DMS53 (cell line): Measurements from ENCODE around the gene SERTM2.
"Not testable (repeated sequence)": the region's sequence is repeated elsewhere in the genome, so short reads cannot be mapped to it uniquely, and the experiment has no call there.

Experiments used
- DNase-seq: peaks from one replicate; lab custom pipeline; 2025; lab: John Stamatoyannopoulos, UW

The SERTM2 gene

DNA sequence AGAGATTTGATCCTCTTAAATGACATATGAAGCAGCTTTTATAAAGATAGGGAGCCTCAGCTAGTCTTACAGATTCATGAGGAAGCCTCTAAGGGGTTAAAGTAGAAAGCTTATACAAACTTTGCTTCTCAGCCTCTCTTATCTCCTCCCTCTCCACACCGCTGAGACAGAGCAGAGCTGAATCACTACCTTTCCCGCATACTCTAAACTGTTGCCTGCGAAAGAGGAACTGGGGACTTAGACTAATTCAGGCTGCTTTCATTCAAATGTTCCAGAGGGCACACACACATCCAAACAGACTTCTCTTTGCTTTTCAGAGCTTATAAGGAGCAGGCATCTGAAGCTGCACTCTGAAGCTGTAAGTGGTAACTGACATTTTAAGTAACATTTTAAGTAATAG, at the start of gene SERTM2:
Gene SERTM2 (plus strand): TSS at position 169 of the 400 bp plus-strand sequence. CDS start 7,213 bp downstream, outside the sequence.
- peak; percentile 56 for DNase-seq

DNA sequence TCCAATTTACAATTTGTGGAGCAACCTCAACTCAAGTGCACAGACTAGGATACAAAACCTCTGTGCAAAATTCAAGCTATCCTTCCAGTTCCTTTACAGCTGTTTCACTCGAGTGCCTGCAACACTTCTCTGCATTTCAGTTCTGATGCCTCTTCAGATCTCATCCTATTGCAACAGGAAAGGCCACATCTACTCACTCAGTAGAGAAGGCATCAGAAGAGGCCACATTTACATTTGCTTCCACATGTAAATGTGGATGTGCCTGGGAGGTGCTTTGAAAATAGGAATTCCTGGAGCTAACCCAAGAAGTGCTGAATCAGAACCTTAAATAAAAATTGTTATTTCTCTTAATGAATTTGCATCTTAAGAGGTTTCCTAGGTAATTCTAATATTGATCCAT, 45.8 kb upstream of the SERTM2 start:
- no peak for DNase-seq

DNA sequence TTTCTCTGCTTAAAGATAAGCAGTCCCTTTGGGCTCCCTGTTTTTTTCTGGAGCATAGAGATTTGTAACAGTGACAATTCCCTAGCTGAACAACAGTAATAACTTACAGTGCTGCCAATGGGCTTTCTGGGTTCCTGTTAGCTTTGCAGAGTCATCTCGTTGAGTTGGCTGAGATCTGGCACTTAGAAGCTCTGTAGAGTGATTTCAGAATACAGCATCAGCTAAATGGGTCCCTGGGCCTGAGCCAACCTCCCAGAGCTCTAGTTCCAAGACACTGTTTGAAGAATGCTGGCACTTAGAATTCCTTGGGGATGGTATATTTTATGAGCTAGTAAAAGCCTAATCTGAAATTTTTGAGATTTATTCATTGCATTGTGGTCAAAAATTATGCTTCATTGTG, 43.5 kb upstream of the SERTM2 start:
- peak; percentile 7 for DNase-seq

DNA sequence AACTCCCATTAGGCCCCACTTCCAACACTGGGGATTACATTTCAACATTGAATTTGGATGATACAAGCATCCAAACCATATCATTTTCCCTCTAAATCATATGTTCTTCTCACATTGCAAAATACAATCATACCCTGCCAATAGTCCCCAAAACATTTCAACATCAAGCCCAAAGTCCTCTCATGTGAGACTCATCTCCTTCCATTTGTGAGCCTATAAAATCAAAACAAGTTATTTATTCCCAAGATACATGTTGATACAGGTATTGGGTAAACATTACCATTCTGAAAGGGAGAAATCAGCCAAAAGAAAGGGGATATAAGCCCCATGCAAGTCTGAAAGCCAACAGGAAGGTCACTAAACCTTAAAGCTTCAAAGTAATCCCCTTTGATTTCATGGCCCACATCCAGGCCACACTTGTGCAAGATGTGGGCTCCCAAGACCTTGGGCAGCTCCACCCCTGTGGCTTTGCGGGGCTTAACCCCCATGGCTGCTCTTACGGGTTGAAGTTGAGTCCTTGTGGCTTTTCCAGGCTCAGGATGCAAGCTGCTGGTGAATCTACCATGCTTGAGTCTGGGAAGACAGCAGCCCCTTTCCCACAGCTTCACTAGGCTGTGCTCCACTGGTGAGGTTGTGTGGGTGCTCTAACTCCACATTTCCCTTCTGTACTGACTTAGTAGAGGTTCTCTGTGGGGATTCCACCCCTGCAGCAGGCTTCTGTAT, 40.6 kb upstream of the SERTM2 start:
- DNase-seq, result no peak

DNA sequence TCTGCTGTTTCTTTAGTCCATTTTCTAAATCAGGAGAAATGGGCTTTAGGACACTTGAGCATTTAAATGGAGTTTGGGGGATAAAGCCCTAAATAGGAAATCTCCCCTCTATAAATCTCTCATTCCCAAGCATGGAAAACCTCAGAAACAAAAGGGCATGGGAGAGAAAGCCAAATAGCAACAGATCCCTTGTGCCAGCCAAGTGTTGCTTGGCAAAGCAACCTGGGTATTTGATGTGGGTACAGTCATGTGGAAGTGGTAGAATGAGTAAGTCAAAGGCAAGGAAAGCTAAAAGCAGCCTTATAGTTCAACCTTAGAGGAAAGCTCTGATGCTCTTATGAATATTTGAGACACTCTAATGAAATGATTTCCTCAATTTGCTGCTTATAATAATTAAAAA, 29.5 kb upstream of the SERTM2 start:
- no peak for DNase-seq

DNA sequence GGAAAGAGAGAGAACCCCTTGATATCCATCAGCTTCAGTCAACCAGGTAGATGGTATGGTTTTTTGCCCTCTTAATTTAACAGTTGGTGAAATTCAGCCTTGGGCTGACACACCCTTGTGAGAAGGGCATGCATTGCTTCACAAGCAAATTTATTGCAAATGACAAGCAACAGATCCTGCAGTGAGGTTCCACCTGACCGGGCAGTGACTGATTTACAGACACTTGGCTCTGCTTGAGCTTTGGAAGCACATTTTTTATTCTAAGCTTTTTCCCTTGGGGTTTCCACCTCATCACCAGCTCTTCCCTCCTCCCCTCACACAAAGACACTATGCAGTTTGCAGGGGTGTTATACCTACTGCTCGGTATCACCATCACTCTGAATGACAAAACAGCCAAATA, 28.3 kb upstream of the SERTM2 start:
- DNase-seq, result no peak

DNA sequence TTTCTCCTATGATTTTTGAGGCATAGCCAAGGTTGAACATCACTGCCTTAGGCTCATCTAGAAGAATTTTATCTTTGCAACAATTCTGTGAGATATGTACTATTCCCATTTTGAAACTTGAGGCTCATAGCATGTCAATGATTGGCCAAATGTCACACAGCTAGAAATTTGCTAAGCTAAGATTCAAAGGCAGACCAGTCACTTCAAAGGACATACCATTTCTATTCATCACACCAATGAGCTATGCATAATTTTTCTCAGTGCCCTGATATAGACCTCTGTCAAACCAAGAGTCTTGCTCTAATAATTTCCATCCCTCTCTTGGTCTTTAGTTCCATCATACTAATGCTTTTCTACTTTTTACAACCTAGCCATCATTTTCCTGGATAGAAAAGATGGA, 27.6 kb upstream of the SERTM2 start:
- no peak for DNase-seq

DNA sequence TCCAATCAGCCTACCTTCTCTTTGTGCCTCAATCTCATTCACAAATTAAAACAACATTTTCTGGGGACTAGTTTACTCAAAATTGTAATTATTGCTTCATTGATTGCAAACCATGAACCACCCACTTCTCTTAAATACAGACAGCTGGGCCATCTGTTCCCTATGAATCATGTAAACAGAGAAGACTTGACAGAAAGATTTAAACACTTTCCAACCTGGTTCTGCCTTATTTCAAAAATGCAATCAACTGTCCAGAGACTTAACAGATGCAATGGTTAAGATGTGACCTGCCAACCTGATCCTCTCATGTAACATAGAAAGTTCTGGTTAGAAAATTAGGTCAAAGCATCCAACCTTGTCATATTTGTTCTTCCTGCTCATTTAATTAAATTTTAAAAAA, 20.8 kb upstream of the SERTM2 start:
- peak; percentile 15 for DNase-seq

DNA sequence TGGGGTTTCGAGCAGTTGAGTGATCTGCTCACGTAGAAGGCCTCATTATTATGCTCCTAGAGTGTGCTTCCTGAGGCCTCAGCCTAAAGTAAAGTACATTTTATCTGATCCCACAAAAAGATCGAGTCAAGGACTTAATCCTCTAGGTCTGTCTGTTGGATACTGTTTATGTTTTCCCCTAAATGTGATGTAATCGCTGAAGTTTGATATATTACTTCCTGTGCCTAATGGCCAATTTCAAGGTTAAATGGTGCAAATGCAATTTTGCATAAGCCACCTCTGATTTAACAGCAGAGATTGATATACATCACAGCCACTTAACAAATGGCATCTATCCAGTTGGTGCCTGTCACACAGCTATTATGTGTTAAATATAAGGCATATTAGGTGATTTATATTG, 19.4 kb upstream of the SERTM2 start:
- no peak for DNase-seq

DNA sequence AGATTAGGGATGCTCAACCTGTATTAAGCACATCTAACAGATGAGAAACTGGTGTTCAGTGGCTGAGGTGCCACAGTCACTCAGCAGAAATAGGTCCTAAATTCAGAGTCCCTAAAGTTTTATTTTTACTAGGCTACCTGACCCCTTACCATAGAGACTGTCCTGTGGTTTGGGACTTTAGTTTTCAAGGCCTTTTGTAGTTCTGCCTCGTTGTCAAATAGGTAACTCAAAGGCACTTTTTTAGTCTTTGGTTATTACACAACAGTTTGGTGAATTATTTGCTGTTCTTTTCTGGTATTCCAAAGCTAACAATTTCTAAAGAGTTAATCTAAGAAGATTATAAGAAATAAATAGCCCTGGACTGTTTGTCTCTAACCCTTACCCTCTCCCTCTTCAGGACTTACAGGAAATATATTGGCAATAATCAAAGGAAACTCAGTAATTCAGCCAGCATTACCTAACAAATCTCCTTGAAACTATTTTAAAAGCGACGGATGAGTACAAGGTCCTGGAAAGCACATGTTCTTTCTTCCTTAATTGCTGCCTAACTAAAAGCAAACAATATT, 12.8 kb upstream of the SERTM2 start:
- no peak for DNase-seq

DNA sequence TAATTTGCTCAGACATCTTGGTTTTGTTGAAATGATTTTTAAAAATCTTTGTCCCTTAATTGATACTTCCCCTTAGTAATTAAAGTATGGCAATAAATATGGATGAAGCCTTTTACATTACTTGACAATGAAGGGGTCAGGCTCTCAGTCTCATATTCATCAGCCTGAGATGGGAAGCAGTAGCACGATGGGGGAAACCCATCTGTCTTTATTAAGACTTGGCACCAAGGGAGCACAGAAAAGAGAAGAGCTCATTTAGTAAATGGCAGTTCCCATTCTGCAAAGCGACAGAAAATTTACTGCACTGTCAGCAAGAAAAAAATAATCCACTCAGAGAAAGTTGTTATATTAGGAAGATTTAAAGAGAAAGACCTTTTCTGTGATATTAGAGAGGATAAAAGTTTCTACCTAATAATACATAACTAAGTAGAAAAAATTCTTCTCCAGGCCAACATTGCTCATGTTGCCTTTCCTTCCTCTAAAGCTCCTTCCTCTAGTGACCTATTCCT, 7.9 kb upstream of the SERTM2 start:
- DNase-seq, result no peak

DNA sequence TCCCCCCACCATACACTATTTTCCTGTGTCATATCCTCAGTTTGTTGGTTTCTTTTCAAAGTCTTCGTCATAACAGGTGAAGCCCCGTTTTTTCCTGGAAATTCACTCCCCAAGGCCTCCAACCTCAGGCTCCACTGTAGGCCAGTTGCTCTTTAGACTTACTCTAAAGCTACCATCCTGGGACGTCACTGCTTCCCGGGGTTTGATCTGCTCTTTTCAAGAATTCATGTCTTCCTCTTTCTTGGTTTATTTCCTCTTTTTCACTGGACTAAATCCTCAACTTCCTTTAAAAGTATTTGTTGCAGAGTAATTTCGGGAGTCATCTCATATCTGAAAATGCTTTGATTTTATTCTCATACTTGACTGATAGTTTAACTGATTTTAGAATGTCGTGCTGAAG, 6.5 kb upstream of the SERTM2 start:
- DNase-seq, result no peak

DNA sequence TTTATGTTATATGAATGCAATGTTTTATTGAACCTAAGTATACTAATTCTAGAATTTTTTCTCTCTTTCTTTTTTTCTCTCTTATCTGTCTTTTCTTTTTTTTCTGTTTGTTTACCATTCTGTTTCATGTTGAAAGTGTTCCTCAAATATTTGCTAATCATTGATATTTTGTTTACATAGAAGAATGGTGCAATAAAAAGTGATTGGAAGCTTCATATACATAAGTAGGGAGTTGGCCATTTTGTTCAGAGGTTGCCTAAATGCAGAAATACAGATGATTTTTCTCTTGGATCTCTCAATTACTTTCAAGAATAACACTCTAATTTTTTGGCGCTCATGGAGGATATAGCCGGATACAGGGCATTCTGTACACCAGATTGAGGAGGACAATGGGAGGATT, 5.7 kb upstream of the SERTM2 start:
- DNase-seq, result peak; percentile 77

DNA sequence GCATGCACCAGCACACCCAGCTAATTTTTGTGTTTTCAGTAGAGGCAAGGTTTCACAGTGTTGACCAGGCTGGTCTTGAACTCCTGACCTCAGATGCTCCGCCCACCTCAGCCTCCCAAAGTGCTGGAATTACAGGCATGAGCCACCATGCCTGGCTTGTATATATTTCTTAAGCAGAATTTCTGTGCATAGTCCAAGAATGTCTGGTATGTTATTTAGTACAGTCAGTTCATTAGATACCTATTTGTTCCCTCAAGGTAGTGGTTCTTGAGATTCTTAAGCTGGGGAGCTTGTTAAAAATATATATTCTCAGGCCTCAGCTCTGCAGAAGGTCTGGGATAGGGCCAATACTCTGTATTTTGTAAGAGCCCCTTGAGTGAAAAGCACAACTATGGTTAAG, 4.6 kb upstream of the SERTM2 start:
- DNase-seq, result no peak

DNA sequence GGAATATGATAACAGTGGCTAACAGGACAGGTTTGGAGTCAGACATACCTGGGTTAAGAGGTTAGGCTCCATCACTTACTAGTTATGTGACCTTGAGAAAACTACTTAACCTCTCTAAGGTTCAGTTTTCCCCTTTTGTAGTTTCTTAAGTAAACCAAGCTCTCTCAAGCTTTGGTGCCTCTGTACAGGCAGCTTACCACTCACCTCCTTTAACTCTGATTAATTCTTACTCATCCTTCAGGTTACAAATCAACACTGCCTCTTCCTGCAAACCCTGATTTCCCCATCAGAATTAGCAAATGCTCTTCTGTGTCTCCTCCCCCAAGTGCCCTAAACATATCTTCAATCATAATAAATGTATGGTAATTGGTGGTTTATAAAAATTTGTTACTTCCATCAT, 3.5 kb upstream of the SERTM2 start:
- no peak for DNase-seq

DNA sequence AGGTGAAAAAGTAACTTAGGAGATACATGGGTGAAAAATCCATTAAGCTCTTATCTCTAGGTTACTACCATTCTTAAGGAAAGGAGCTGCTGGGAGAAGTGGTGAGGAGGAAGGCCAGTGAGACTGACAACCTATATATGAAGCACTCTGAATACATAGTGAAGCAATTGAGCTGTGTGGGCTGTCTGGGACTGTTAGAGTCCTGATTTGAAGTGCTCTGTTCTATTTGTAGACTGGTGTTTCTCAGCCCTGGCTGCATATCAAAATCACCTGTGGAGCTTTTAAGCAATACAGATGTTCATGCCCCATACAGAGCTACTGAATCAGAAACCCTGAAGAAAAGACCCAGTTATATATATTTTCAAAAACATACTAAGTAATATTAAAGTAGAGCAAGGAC, 3.9 kb downstream of the SERTM2 start:
- DNase-seq, result no peak

DNA sequence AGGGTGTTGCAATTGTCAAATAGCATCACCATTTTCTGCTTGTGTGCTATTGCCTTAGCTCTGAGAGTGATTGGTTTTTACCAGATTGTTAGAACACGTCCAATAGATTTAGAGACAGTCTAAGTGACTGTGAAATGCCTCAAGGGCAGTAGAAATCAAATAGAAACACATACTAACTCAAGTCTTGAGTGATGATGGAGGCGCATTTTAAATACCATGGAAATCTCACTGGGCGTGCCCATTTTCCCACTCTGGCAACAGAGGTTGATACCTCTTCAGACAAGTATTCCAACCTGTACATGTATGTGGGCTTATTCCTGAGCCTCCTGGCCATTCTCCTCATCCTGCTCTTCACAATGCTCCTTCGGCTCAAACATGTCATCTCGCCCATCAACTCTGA, 7.2 kb downstream of the SERTM2 start:
- no peak for DNase-seq

DNA sequence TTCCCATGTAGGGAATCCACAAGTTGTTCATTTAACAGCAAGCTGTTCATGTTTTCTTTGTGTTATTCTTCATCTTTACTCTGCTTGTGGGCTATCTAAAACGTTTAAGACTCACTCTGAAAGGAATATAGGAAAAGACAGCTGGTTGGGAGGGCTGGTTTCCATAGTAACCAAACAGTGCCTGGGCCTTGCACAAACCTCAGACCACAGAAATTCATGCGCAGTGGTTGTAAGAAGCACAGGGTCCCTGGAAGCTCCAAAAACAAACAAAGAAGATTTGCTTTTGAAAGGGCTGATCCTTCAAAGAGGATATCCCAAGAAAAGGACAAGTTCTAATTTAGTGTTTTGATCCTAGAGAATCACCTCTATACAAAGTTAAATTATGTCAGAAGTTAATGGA, 7.8 kb downstream of the SERTM2 start:
- DNase-seq, result peak; percentile 17

DNA sequence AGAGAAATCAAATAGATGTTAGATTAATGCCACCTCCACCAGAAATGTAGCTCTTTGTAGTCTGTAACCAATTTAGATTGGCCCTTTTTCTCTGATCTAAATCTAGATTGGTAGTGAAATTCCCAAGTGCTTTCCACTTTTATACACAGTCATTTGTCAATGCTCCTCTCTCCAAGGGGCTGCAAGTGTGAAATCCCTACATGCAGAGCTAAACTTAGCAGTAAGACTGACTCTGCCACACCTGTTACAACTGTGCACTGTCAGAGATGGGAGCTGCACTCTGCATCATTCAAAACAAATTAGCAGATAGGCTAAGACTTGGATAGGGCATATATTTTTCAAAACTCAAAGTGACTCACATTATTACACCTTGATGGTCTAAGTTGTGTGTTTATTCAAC, 9.1 kb downstream of the SERTM2 start:
- no peak for DNase-seq

DNA sequence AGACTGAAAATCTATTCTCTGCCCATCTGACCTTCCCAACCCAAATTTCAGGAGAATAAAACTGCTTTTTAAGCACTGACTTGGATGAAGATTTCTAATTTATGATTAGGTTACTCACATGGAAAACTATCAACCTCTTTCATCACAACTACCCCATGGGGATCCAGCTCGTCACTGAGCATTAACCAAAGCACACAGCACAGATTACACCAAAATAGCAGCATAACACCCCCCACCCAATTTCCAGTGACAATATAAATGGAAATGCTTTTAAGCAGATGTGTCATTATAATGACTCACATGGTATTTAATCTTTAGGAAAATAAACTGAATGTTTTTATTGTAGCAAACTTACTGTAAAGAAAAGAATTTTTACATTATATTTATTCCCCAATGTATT, 9.7 kb downstream of the SERTM2 start:
- no peak for DNase-seq

DNA sequence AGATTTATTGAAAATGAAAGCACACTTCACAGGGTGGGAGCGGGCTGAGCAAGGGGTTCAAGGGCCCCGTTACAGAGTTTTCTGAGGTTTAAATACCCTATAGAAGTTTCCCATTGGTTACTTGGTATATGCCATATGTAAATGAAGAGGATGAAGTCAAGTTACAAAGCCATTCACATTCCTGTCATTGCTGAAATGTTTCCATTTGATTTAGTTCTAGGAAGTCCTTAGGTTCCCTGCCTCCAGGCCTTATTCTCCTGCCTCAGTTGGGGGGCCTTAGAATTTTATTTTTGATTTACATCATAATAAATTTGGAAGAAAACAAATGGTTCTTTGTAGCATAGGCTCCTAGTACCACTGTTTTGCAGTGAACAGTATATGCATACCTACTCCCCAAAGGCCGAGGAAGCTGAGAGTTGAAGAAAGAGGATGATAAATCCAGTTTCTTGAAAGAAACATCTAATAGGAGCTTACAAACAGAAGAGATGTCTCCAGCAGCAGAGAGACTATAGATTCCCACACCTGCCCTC, 31.8 kb downstream of the SERTM2 start:
- DNase-seq, result no peak

DNA sequence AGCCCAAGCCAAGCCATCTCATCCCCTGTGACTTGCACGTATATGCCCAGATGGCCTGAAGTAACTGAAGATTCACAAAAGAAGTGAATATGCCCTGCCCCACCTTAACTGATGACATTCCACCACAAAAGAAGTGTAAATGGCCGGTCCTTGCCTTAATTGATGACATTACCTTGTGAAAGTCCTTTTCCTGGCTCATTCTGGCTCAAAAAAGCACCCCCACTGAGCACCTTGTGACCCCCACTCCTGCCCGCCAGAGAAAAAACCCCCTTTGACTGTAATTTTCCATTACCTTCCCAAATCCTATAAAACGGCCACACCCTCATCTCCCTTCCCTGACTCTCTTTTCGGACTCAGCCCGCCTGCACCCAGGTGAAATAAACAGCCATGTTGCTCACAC, 37.8 kb downstream of the SERTM2 start:
- DNase-seq, result not testable (repeated sequence)

DNA sequence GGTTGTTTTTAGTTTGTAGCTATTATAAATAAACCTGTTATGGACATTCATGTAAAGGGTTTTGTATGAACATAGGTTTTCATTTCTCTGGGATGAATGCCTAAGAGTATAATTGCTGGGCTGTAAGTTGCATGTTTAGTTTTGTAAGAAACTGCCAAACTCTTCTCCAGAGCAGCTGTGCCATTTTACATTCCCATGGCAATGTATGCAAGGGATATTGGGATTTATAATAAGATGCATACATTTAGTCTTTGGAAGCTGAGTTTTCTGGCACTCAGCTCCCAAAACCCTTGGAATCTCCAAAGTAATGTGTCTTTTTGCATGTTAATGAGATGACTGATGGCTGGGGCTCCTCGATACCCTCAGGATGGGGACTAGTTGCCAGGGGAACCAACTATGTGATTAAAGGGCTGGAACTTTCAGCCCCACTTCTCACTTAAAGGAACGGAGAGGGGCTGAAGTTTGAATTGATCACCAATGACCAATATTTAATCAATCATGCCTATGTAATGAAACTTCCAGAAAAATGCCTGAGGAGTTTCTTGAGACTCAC, 44.0 kb downstream of the SERTM2 start:
- no peak for DNase-seq
